NCI-H2196 treated with DMSO at 0.1 percent for 48 hours (cell line): Measurements from ENCODE around the gene C11orf52.
"Not testable (repeated sequence)": the region's sequence is repeated elsewhere in the genome, so short reads cannot be mapped to it uniquely, and the experiment has no call there.

Source experiments
- DNase-seq: peaks from one replicate; lab custom pipeline; 2025; ENCODE audit not compliant: unreplicated experiment; lab: John Stamatoyannopoulos, UW

Gene C11orf52

GRCh38 chr11:111918390-111919256 is at the start of gene C11orf52:
C11orf52 (plus strand) TSS chr11:111918913; CDS start chr11:111918973, 60 bp downstream.
- DNase-seq, result peak; percentile 93

- DNase-seq, result no peak
These were observed 48.6 kb upstream of the C11orf52 start for GRCh38 chr11:111870113-111870512.

- DNase-seq, result no peak
These were observed 48.2 kb upstream of the C11orf52 start for GRCh38 chr11:111870522-111870885.

GRCh38 chr11:111870886-111871692 is 47.6 kb upstream of the C11orf52 start, which contains the start of gene ALG9:
ALG9 (minus strand) TSS chr11:111871581; CDS start chr11:111871482, 99 bp downstream.
- DNase-seq, result peak; percentile 58

GRCh38 chr11:111871693-111872161 is 47.0 kb upstream of the C11orf52 start:
- DNase-seq, result no peak

- DNase-seq, result no peak
These were observed 40.3 kb upstream of the C11orf52 start for GRCh38 chr11:111878385-111878848.

- peak; percentile 97 for DNase-seq
These were observed 39.7 kb upstream of the C11orf52 start, which contains the start of the genes CFAP68 and FDXACB1 for GRCh38 chr11:111878849-111879636. CFAP68 (plus strand) TSS chr11:111879541; CDS start chr11:111879561, 20 bp downstream. FDXACB1 (minus strand) TSS chr11:111879165; CDS start chr11:111879132, 33 bp downstream.

GRCh38 chr11:111879637-111879960 is 39.1 kb upstream of the C11orf52 start:
- DNase-seq, result no peak

- DNase-seq, result no peak
These were observed 36.5 kb upstream of the C11orf52 start for GRCh38 chr11:111882202-111882601.

GRCh38 chr11:111885053-111885452 is 33.7 kb upstream of the C11orf52 start:
- DNase-seq, result not testable (repeated sequence)

- no peak for DNase-seq
These were observed 32.7 kb upstream of the C11orf52 start for GRCh38 chr11:111886032-111886431.

- DNase-seq, result no peak
These were observed 31.9 kb upstream of the C11orf52 start for GRCh38 chr11:111886844-111887243.

GRCh38 chr11:111905411-111905810 is 13.3 kb upstream of the C11orf52 start:
- DNase-seq, result no peak

GRCh38 chr11:111906680-111907079 is 12.0 kb upstream of the C11orf52 start:
- no peak for DNase-seq

GRCh38 chr11:111908639-111909305 is 9.9 kb upstream of the C11orf52 start:
- DNase-seq, result no peak

- DNase-seq, result no peak
These were observed 9.3 kb upstream of the C11orf52 start for GRCh38 chr11:111909378-111909777.

- DNase-seq, result no peak
These were observed 7.8 kb upstream of the C11orf52 start for GRCh38 chr11:111910676-111911562.

- DNase-seq, result no peak
These were observed 6.9 kb upstream of the C11orf52 start, which contains the start of gene CRYAB for GRCh38 chr11:111911563-111912401. CRYAB (minus strand) TSS chr11:111911770; CDS start chr11:111911724, 46 bp downstream.
